ENCODE results near the gene PIK3R3. TPM values are rescaled to one million over a fixed set of nuclear protein-coding genes. Genes with fewer than 3 reads are reported as not detected.

PIK3R3 gene
- total and polyA plus RNA-seq, 4 donors: 29.0 to 63.1 (median 54.4) TPM

DNA sequence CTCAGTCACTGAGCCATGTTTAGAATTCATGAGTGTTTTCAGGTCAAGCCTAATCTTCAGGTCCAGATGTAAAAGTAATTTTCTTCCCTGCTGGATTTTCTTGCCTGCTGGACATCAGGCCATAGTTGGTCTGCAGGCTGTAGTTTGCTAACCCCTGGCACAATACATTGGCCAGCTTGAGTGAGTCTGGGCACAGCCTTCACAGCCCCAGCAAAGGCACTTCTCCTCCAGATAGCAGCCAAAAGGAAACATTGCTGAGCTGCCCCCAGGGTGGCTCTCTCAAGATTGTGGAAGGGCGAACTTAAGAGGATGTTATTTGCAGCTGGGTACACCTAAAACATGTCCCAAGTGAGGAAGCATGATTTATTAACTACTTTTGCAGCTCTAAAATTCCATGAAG, 126.8 kb downstream of the PIK3R3 start:
- Histone ChIP-seq H3K36me3 (ENCODE audit: control insufficient read depth, insufficient read depth, low read length) (peaks cover 21% of the 10 kb centered on the region), H3K27ac (ENCODE audit: low read depth, low read length) (no peak overlapping the region), H3K4me1 (ENCODE audit: control insufficient read depth, insufficient read depth, low read length) (no peaks in the 10 kb centered on the region), H3K4me3 (ENCODE audit: low read depth, low read length) (no peak overlapping the region), H3K27me3 (ENCODE audit: control insufficient read depth, insufficient read depth, low read length) (no peaks in the 10 kb centered on the region), H3K9me3 (ENCODE audit: control insufficient read depth, insufficient read depth, low read length) (no peaks in the 10 kb centered on the region)
- DNase-seq (ENCODE audit: low read depth in 4 of 6, low spot score in 6 of 6): no peak
- no CpG with 5 or more reads among the region's 1 CpG for WGBS (ENCODE audit: insufficient coverage)

DNA sequence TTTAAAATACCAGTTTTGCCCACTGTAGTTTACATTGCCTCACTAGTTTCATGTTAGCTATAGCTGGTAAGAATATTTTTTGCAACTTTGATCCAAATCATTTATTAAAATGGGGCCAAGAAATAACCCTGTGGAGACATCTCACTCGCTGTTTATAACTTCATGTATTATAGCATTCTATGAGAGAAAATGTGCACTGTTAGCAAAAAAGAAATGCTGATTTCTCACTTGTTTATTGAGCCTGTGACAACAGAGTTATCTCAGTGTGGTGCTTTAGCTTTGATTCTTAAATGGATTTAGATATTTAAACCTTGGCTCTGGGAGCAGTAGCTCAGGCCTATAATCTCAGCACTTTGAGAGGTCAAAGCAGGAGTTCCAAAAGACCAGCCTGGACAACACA, 127.9 kb downstream of the PIK3R3 start:
- Histone ChIP-seq H3K36me3 (ENCODE audit: control insufficient read depth, insufficient read depth, low read length) (peaks cover 17% of the 10 kb centered on the region), H3K27ac (ENCODE audit: low read depth, low read length) (no peak overlapping the region), H3K27me3 (ENCODE audit: control insufficient read depth, insufficient read depth, low read length) (no peaks in the 10 kb centered on the region), H3K9me3 (ENCODE audit: control insufficient read depth, insufficient read depth, low read length) (no peaks in the 10 kb centered on the region), H3K4me1 (ENCODE audit: control insufficient read depth, insufficient read depth, low read length) (no peaks in the 10 kb centered on the region), H3K4me3 (ENCODE audit: low read depth, low read length) (no peak overlapping the region)
- DNase-seq (ENCODE audit: low read depth in 4 of 6, low spot score in 6 of 6): no peak
- no CpG with 5 or more reads among the region's 1 CpG for WGBS (ENCODE audit: insufficient coverage)

DNA sequence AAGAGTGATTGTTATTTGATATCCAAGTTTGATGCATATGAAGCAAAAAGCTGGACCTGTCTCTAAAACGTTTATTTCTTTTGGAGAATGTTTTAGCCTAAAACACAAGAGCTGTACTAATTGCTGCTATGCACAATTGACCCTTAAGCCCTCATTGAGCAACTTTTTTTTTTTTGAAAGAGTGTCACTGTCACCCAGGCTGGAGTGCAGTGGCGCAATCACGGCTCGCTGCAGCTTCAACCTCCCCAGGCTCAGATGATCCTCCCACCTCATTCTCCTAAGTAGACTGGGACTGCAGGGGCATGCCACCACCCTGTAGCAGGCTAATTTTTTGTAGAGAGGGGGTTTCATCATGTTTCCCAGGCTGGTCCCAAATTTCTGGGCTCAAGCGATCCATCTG, 129.1 kb downstream of the PIK3R3 start:
- H3K9me3 ChIP-seq (ENCODE audit: control insufficient read depth, insufficient read depth, low read length): no peaks in the 10 kb centered on the region
- H3K4me3 ChIP-seq (ENCODE audit: low read depth, low read length): no peak overlapping the region
- H3K4me1 ChIP-seq (ENCODE audit: control insufficient read depth, insufficient read depth, low read length): no peaks in the 10 kb centered on the region
- peaks cover 11% of the 10 kb centered on the region for H3K36me3 ChIP-seq (ENCODE audit: control insufficient read depth, insufficient read depth, low read length)
- no CpG with 5 or more reads among the region's 5 CpGs for WGBS (ENCODE audit: insufficient coverage)
- no peak for DNase-seq (ENCODE audit: low read depth in 4 of 6, low spot score in 6 of 6)
- no peaks in the 10 kb centered on the region for H3K27me3 ChIP-seq (ENCODE audit: control insufficient read depth, insufficient read depth, low read length)
- H3K27ac ChIP-seq (ENCODE audit: low read depth, low read length): no peak overlapping the region

GRCh38 chr1:46002551-46003150, 129.8 kb downstream of the PIK3R3 start:
- H3K9me3 ChIP-seq (ENCODE audit: control insufficient read depth, insufficient read depth, low read length): no peaks in the 10 kb centered on the region
- DNase-seq (ENCODE audit: low read depth in 4 of 6, low spot score in 6 of 6): no peak
- no peak overlapping the region for H3K4me3 ChIP-seq (ENCODE audit: low read depth, low read length)
- no peaks in the 10 kb centered on the region for H3K4me1 ChIP-seq (ENCODE audit: control insufficient read depth, insufficient read depth, low read length)
- no peaks in the 10 kb centered on the region for H3K27me3 ChIP-seq (ENCODE audit: control insufficient read depth, insufficient read depth, low read length)
- peaks cover 11% of the 10 kb centered on the region for H3K36me3 ChIP-seq (ENCODE audit: control insufficient read depth, insufficient read depth, low read length)
- WGBS (ENCODE audit: insufficient coverage): no CpG with 5 or more reads among the region's 3 CpGs
- H3K27ac ChIP-seq (ENCODE audit: low read depth, low read length): no peak overlapping the region

DNA sequence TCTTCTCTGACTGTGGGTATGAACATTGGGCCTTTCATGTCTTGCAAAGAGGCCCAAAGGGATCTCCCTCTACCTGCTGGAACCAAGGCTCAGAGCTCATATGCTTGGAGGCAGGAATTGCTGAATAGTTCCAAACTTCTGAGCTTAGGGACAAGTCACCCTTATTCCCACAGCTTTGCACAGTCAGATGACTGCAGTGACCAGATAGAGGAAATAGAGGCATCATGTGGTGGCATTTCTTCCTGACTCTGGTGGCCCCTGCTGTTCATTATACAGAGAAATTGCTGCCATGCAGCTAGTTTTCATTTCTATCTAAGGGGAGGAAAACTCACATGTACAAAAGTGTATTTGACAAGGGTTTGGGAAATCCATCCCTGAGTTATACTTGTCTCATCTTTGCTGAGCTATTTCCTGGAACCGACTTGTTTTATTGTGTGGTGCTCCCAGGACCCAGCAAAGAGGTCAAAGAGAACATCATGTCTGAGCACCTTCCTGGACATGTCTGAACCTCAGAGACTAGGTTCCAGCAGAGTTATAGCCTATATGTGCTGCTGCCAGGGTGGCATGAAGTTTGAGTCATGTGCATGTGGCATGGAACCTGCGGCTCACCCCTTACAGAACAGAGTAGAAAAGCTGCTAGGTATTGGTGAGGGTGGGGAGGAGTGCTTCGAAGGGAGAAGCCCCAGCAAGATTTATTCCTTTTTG, 131.2 kb downstream of the PIK3R3 start:
- Histone ChIP-seq H3K4me1 (ENCODE audit: control insufficient read depth, insufficient read depth, low read length) (no peaks in the 10 kb centered on the region), H3K4me3 (ENCODE audit: low read depth, low read length) (no peak overlapping the region), H3K36me3 (ENCODE audit: control insufficient read depth, insufficient read depth, low read length) (peaks cover 5% of the 10 kb centered on the region), H3K27ac (ENCODE audit: low read depth, low read length) (no peak overlapping the region), H3K27me3 (ENCODE audit: control insufficient read depth, insufficient read depth, low read length) (no peaks in the 10 kb centered on the region), H3K9me3 (ENCODE audit: control insufficient read depth, insufficient read depth, low read length) (no peaks in the 10 kb centered on the region)
- 100% methylated on average over 1 of the region's 3 CpGs for WGBS (ENCODE audit: insufficient coverage)
- DNase-seq (ENCODE audit: low read depth in 4 of 6, low spot score in 6 of 6): no peak

DNA sequence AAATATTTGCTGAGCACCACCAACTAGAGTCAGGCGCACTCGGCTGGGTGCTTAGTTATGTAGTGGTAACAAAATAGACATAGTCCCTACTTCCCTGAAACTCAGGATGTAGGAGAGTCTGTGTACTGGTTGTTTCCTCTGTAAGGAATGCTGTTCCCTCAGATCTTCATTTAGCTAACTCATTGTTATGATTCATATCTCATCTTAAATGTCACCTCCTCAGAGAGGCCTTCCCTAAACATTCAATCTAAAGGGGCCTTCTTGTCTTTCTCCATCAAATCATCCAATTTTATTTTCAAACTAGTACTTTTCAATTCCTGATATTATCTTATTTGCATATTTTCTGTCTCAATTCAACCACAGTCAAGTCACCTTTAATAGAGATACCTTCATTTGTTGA, 132.9 kb downstream of the PIK3R3 start:
- WGBS (ENCODE audit: insufficient coverage): no CpG with 5 or more reads among the region's 2 CpGs

DNA sequence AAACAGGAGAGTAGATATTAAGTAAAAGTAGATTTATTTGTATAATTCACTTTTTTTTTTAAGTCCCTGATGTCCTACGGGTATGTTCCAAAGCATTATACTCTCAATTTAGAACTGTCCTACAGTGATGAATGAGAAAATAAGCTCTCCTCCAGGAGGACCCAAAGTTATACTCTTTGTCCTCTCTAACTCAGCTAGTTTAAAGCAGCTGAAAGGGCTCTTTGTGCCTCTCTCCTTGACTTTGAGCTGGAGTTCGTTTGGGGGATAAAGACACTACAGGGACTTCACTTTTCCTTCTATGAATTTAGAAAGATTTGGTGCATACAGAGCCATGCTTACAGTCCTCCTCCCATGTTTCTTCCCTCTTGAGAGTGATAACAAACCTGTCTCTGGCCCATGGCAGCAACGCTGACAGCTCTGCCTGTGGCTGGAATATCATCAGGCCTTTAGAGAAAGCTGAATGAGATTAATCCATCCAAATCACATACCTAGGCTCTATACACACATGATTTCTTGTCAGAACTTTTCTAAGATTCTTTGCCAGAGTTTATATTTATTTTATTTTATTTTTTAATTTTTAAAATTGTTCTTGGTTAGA, 134.3 kb downstream of the PIK3R3 start:
- no peaks in the 10 kb centered on the region for H3K27me3 ChIP-seq (ENCODE audit: control insufficient read depth, insufficient read depth, low read length)
- H3K36me3 ChIP-seq (ENCODE audit: control insufficient read depth, insufficient read depth, low read length): no peaks in the 10 kb centered on the region
- H3K4me3 ChIP-seq (ENCODE audit: low read depth, low read length): no peak overlapping the region
- H3K9me3 ChIP-seq (ENCODE audit: control insufficient read depth, insufficient read depth, low read length): no peaks in the 10 kb centered on the region
- peak overlapping the region; percentile 33 for H3K27ac ChIP-seq (ENCODE audit: low read depth, low read length)
- 20% methylated on average over 1 of the region's 3 CpGs for WGBS (ENCODE audit: insufficient coverage)
- no peaks in the 10 kb centered on the region for H3K4me1 ChIP-seq (ENCODE audit: control insufficient read depth, insufficient read depth, low read length)
- DNase-seq (ENCODE audit: low read depth in 4 of 6, low spot score in 6 of 6): peak in 3 of 6 donors; percentile 9 to 45 (median 25)

More for the DNA sequence above, 132.9 kb downstream of the PIK3R3 start:
- Histone ChIP-seq H3K27me3 (ENCODE audit: control insufficient read depth, insufficient read depth, low read length) (no peaks in the 10 kb centered on the region), H3K4me3 (ENCODE audit: low read depth, low read length) (no peak overlapping the region), H3K4me1 (ENCODE audit: control insufficient read depth, insufficient read depth, low read length) (no peaks in the 10 kb centered on the region), H3K36me3 (ENCODE audit: control insufficient read depth, insufficient read depth, low read length) (peaks cover 2% of the 10 kb centered on the region), H3K9me3 (ENCODE audit: control insufficient read depth, insufficient read depth, low read length) (no peaks in the 10 kb centered on the region), H3K27ac (ENCODE audit: low read depth, low read length) (no peak overlapping the region)
- DNase-seq (ENCODE audit: low read depth in 4 of 6, low spot score in 6 of 6): no peak

- DNase-seq (ENCODE audit: low read depth in 4 of 6, low spot score in 6 of 6): no peak
- Histone ChIP-seq H3K27ac (ENCODE audit: low read depth, low read length) (no peak overlapping the region), H3K4me1 (ENCODE audit: control insufficient read depth, insufficient read depth, low read length) (no peaks in the 10 kb centered on the region), H3K4me3 (ENCODE audit: low read depth, low read length) (no peak overlapping the region), H3K36me3 (ENCODE audit: control insufficient read depth, insufficient read depth, low read length) (no peaks in the 10 kb centered on the region), H3K27me3 (ENCODE audit: control insufficient read depth, insufficient read depth, low read length) (no peaks in the 10 kb centered on the region), H3K9me3 (ENCODE audit: control insufficient read depth, insufficient read depth, low read length) (no peaks in the 10 kb centered on the region)
- 100% methylated on average over 1 of the region's 8 CpGs for WGBS (ENCODE audit: insufficient coverage)
Measured at GRCh38 chr1:45995298-45995697, 137.1 kb downstream of the PIK3R3 start.

- H3K4me3 ChIP-seq (ENCODE audit: low read depth, low read length): no peak overlapping the region
- DNase-seq (ENCODE audit: low read depth in 4 of 6, low spot score in 6 of 6): no peak
- no peaks in the 10 kb centered on the region for H3K36me3 ChIP-seq (ENCODE audit: control insufficient read depth, insufficient read depth, low read length)
- H3K4me1 ChIP-seq (ENCODE audit: control insufficient read depth, insufficient read depth, low read length): no peaks in the 10 kb centered on the region
- H3K27me3 ChIP-seq (ENCODE audit: control insufficient read depth, insufficient read depth, low read length): no peaks in the 10 kb centered on the region
- H3K9me3 ChIP-seq (ENCODE audit: control insufficient read depth, insufficient read depth, low read length): no peaks in the 10 kb centered on the region
- 97% methylated on average over 4 of the region's 6 CpGs for WGBS (ENCODE audit: insufficient coverage)
- H3K27ac ChIP-seq (ENCODE audit: low read depth, low read length): no peak overlapping the region
Measured at GRCh38 chr1:45994423-45994822, 138.0 kb downstream of the PIK3R3 start.
